Sigmoid colon (tissue), 3 donors: ENCODE data around the gene FHOD3.

Experiments used
- POLR2A ChIP-seq, 2 donors: fragments of 450-650 bp; IDR thresholded peaks; one replicate each; pipeline ENCODE4 v1.6.1; 2016; ENCODE audit warnings: antibody characterized with exemption in 2 of 2, mild to moderate bottlenecking in 2 of 2, moderate library complexity in 2 of 2
- TF ChIP-seq, protein P1 (sequence below), 4 experiments: fragments of 450-650 bp in 3 of 4; fragments of 200-600 bp in 1 of 4; IDR thresholded peaks; one replicate each; pipeline ENCODE4 v1.5.1; 2016 to 2019; ENCODE audit warnings: antibody characterized with exemption in 4 of 4, mild to moderate bottlenecking in 3 of 4, moderate library complexity in 2 of 4

DNA sequence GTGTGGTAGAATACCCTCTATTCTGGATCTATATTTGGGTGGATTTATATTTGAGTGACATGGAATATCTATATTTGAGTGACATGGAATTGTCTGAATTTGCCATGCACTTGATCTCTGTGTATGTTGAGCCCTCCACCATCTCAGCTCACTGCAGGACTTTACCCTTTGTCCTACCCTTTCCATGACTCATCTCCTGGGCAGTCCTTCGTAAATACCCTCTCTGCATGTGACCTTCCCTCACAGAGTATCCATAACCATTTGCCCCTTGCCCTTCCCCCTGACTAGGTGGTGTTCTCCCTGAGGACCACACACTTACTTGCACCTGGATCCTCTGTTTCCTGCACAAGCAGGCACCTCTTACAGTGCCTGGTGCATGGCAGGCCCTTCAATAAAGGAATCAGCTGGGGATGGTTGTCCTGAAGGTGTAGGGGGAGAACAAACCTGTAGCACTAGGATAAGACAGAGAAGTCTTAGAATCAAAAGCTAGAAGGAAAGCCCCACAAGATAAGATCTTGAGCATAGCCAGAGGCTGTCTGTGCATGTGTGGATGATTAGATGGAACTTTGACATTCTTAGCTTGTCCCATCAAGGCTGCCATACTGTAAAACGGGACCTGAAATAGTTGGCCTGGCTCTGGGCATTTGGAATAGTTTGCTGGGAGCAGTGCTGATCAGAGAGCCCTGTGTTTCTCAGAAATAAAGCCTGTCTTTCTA is 230.4 kb downstream of the FHOD3 start:
- TF ChIP-seq, protein P1, sequence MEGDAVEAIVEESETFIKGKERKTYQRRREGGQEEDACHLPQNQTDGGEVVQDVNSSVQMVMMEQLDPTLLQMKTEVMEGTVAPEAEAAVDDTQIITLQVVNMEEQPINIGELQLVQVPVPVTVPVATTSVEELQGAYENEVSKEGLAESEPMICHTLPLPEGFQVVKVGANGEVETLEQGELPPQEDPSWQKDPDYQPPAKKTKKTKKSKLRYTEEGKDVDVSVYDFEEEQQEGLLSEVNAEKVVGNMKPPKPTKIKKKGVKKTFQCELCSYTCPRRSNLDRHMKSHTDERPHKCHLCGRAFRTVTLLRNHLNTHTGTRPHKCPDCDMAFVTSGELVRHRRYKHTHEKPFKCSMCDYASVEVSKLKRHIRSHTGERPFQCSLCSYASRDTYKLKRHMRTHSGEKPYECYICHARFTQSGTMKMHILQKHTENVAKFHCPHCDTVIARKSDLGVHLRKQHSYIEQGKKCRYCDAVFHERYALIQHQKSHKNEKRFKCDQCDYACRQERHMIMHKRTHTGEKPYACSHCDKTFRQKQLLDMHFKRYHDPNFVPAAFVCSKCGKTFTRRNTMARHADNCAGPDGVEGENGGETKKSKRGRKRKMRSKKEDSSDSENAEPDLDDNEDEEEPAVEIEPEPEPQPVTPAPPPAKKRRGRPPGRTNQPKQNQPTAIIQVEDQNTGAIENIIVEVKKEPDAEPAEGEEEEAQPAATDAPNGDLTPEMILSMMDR (IDR thresholded peaks at IDR 0.05), result no peak
- no peak for TF ChIP-seq POLR2A (IDR thresholded peaks at IDR 0.05)
